ENCODE data around the gene CDH24. TPM values are rescaled to one million over a fixed set of nuclear protein-coding genes. Genes with fewer than 3 reads are reported as not detected.

Gene CDH24
- total and polyA plus RNA-seq, 2 of the 4 experiments (the other 2 are of a cell fraction): 3.9 to 24.4 TPM

GRCh38 chr14:23102801-23103200 lies 45.5 kb upstream of the CDH24 start:
- dilution Hi-C loops (cut with HindIII; ENCODE audit: low sequenced_read_pairs, unreplicated experiment): no loop called here
- no peak for TF ChIP-seq BHLHE40 (IDR thresholded peaks at IDR 0.05; ENCODE audit: low read depth, low read length)
- TF ChIP-seq POLR2A (IDR thresholded peaks at IDR 0.05; ENCODE audit: low read depth, low read length): no peak
- TF ChIP-seq MAFK (IDR thresholded peaks at IDR 0.05; ENCODE audit: low read depth, low read length): no peak
- no peak for TF ChIP-seq RFX5 (IDR thresholded peaks at IDR 0.05; ENCODE audit: low read depth, low read length)
- TF ChIP-seq SMC3 (IDR thresholded peaks at IDR 0.05; ENCODE audit: low read depth, low read length): no peak
- TF ChIP-seq NFE2L2 (IDR thresholded peaks at IDR 0.05; ENCODE audit: low read depth, low read length): no peak
- TF ChIP-seq MAZ (IDR thresholded peaks at IDR 0.05; ENCODE audit: borderline replicate concordance, low read depth, low read length): no peak
- TF ChIP-seq FOS (IDR thresholded peaks at IDR 0.05; ENCODE audit: low read depth, low read length): no peak
- TF ChIP-seq CHD1 (IDR thresholded peaks at IDR 0.05; ENCODE audit: low read depth, low read length): no peak
- no peak for TF ChIP-seq ELK1 (IDR thresholded peaks at IDR 0.05; ENCODE audit: borderline replicate concordance, low read depth, low read length)
- TF ChIP-seq CEBPB (IDR thresholded peaks at IDR 0.05; ENCODE audit: low read depth, low read length): no peak
- TF ChIP-seq MXI1 (IDR thresholded peaks at IDR 0.05; ENCODE audit: borderline replicate concordance, low read depth, low read length): no peak
- no peak for TF ChIP-seq RAD21 (IDR thresholded peaks at IDR 0.05; ENCODE audit: low read length)
- TF ChIP-seq, protein P1, sequence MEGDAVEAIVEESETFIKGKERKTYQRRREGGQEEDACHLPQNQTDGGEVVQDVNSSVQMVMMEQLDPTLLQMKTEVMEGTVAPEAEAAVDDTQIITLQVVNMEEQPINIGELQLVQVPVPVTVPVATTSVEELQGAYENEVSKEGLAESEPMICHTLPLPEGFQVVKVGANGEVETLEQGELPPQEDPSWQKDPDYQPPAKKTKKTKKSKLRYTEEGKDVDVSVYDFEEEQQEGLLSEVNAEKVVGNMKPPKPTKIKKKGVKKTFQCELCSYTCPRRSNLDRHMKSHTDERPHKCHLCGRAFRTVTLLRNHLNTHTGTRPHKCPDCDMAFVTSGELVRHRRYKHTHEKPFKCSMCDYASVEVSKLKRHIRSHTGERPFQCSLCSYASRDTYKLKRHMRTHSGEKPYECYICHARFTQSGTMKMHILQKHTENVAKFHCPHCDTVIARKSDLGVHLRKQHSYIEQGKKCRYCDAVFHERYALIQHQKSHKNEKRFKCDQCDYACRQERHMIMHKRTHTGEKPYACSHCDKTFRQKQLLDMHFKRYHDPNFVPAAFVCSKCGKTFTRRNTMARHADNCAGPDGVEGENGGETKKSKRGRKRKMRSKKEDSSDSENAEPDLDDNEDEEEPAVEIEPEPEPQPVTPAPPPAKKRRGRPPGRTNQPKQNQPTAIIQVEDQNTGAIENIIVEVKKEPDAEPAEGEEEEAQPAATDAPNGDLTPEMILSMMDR (conservative IDR thresholded peaks at IDR 0.05; ENCODE audit: low read depth, low read length): no peak
- TF ChIP-seq RCOR1 (IDR thresholded peaks at IDR 0.05; ENCODE audit: insufficient replicate concordance, low read length): no peak
- TF ChIP-seq, protein P2, sequence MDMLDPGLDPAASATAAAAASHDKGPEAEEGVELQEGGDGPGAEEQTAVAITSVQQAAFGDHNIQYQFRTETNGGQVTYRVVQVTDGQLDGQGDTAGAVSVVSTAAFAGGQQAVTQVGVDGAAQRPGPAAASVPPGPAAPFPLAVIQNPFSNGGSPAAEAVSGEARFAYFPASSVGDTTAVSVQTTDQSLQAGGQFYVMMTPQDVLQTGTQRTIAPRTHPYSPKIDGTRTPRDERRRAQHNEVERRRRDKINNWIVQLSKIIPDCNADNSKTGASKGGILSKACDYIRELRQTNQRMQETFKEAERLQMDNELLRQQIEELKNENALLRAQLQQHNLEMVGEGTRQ (IDR thresholded peaks at IDR 0.05; ENCODE audit: low read depth, low read length): no peak
- 80% methylated on average over 1 of the region's 2 CpGs; no CpG with 5 or more reads in 1 of the 2 experiments for WGBS, 2 experiments (ENCODE audit: extremely low coverage in 2 of 2, insufficient read length in 1 of 2)
- Histone ChIP-seq H2BK5ac (ENCODE audit: low read depth, low read length, poor library complexity, severe bottlenecking) (no peak overlapping the region), H3K79me1 (ENCODE audit: low read depth in 1 of 2, low read length in 2 of 2) (peaks cover 15 to 35% of the 10 kb centered on the region in 2 experiments; a peak in 3 of 4 replicates), H3K9me3 (ENCODE audit: control insufficient read depth, insufficient read depth, low read length) (no peaks in the 10 kb centered on the region), H3K27ac (ENCODE audit: insufficient read depth, low read length) (no peak overlapping the region), H2AFZ (replicated peaks; ENCODE audit: low read length, poor library complexity) (no peak overlapping the region), H3K27me3 (ENCODE audit: control insufficient read depth, insufficient read depth, low read length) (no peaks in the 10 kb centered on the region), H2AK9ac (replicated peaks; ENCODE audit: low read depth, low read length, poor library complexity) (no peak overlapping the region), H2BK15ac (ENCODE audit: low read depth, low read length) (no peak overlapping the region), H4K8ac (ENCODE audit: low read depth in 2 of 2, low read length in 2 of 2) (no peak overlapping the region), H4K91ac (ENCODE audit: insufficient read depth, low read depth, low read length) (no peak overlapping the region), H3K23ac (ENCODE audit: low read depth, low read length) (no peak overlapping the region), H3K56ac (ENCODE audit: extremely low read depth, insufficient read depth, low read length) (no peak overlapping the region), H3K4ac (ENCODE audit: low read depth, low read length) (no peak overlapping the region), H2BK120ac (ENCODE audit: low read depth, low read length) (no peak overlapping the region), H3K4me2 (ENCODE audit: low read depth, low read length) (no peak overlapping the region), H3K14ac (replicated peaks; ENCODE audit: low read depth, low read length) (no peak overlapping the region), H2AK5ac (ENCODE audit: low read depth, low read length) (no peak overlapping the region), H3K9me1 (ENCODE audit: insufficient read depth, low read length) (peaks cover 7% of the 10 kb centered on the region), H2BK20ac (ENCODE audit: low read depth, low read length) (no peak overlapping the region), H3K36me3 (ENCODE audit: control insufficient read depth, insufficient read depth, low read length) (peaks cover 8% of the 10 kb centered on the region), H3K4me3 (ENCODE audit: insufficient read depth, low read depth, low read length) (no peak overlapping the region), H3K9ac (ENCODE audit: low read depth, low read length) (no peak overlapping the region), H3K4me1 (ENCODE audit: control insufficient read depth, insufficient read depth, low read length) (peaks cover 6% of the 10 kb centered on the region), H4K5ac (ENCODE audit: low read depth, low read length) (no peak overlapping the region), H4K20me1 (ENCODE audit: insufficient read depth, low read length) (peaks cover 23% of the 10 kb centered on the region; the same call in 1 of the 2 replicates), H3K18ac (ENCODE audit: low read depth, low read length) (no peak overlapping the region)
- no peak for ATAC-seq (ENCODE audit: low read depth)
- in situ Hi-C loops (cut with MboI; ENCODE audit: low sequenced_read_pairs): loop anchor here (5.0 kb wide), 1 partner anchor 36 kb away; no protein-coding TSS in a partner anchor
- no peak for DNase-seq
- ChIA-PET CTCF (interaction anchor here (1.1 kb wide), 1 partner anchor 10 kb away, joined by 3 read pairs; no protein-coding TSS in a partner anchor), POLR2A (ENCODE audit: unreplicated experiment) (interaction anchor here (0.5 kb wide), 1 partner anchor 1126 kb away, joined by 8 read pairs; no protein-coding TSS in a partner anchor)
- intact Hi-C loops (cut with micrococcal nuclease): no loop called here
- BruUV-seq (replicated peaks): no TSS peak

Data from IMR-90 (cell line).